Stimulated activated CD4-positive, alpha-beta T cell treated with anti-CD3 and anti-CD28 coated beads, Interleukin-1b, Interleukin-23, amount 100 ng/mL, for 24 hours (primary cell): ENCODE measurements around the gene CLEC18A.
"Not testable (repeated sequence)": the region's sequence is repeated elsewhere in the genome, so short reads cannot be mapped to it uniquely, and the experiment has no call there.

Experiments used
- DNase-seq, 4 experiments: peaks; one replicate each; pipeline ENCODE4 v3.0.0-alpha.2; 2020; ENCODE audit warnings: low read depth in 4 of 4, low spot score in 1 of 4

CLEC18A gene

GRCh38 chr16:69951017-69951671, at the start of gene CLEC18A:
Gene CLEC18A (plus strand): TSS chr16:69951334. CDS start chr16:69951367, 33 bp downstream.
- not testable (repeated sequence) for DNase-seq

DNA sequence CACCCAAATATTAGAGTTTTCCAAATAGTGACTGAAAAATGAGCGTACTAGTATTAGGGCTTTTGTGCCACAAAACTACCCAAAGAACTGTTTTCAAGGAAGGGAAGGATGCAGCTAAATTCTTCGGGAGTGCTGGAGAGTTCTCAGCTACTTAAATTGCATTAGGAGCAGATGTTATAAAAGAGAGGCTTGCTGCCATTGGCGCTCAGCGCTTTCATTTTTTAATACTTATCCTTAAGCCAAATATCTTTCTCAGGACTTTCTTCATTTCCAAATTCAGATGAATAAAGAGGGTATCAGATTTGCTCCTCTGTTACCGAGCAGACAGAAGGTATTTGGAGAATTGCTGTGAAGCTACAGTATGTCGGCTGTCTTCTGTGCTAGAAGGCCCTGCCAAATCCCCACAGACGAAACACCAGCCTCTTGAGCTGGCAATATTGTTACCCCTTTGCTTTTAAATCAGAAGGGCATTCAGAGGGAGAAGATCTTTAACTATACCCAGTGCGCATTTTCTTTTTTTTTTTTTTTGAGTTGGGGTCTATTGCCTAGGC, 47.2 kb upstream of the CLEC18A start:
- no peak for DNase-seq

DNA sequence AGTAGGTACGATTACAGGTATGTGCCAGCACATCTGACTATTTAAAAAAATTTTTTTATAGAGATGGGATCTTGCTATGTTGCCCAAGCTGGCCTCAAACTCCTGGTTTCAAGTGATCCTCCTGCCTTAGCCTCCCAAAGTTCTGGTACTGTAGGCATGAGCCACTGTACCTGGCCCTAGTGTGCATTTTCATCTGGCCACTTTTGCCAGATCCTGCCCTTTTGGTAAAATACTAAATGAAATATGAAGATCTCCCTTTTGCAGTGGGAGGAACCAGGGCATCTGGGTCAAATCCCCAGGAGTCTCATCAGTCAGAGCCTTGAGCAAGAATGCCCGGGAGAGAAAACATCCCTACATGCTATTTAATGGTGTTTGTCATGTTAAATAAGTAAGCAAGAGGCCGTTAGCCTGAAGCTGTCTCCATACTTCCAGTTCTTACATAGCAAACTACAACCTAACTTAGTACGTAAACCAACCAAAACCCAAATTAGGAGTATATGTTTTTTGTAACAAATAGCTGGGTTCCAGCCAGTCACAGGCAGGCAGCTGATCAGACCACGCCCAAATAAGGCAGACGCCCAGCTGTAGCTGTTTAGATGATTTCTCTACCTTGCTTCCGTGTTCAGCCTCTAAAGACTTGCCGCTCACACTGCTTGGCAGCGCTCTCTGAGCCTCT, 46.5 kb upstream of the CLEC18A start:
- no peak for DNase-seq

GRCh38 chr16:69905171-69905555, 46.0 kb upstream of the CLEC18A start:
- DNase-seq = no peak

- no peak for DNase-seq
Observed at GRCh38 chr16:69906838-69907401, 44.2 kb upstream of the CLEC18A start.

DNA sequence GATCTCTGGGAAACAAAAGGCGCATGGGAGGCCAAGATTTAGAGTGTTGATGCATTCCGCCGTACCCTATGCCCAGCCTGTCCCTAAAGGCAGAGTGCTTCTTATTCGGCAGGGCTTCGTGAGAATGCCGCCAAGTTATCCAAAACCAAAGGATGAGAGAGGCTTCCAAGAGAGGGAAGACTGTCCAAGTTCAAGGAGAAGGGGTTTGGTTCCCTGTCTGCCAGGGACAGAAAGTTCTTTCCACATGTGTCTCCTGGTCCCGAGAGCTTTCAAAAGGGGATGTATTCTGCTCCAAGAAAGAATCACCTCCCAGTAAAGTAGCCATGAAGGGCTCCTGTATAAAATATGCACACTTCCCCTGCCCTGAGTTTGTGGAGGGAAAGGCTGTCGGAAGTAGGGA, 42.1 kb upstream of the CLEC18A start:
- DNase-seq = no peak

DNA sequence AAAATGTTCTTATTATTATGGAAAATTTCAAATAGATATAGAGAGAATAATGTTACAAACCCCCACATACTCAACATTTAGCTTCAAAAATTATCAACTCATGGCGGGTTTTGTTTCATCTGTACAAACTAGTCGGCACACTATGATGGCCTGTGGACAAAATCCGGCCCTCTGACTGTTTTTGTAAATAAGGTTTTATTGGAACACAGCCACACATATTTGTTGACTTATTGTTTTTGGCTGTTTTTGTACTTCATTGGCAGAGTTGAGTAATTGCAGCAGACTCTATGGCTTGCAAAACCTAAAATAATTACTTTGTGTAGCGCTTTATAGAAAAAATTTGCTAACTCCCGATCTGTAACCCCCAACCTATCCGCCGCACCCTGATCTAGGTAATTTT, 41.4 kb upstream of the CLEC18A start:
- DNase-seq = no peak

DNA sequence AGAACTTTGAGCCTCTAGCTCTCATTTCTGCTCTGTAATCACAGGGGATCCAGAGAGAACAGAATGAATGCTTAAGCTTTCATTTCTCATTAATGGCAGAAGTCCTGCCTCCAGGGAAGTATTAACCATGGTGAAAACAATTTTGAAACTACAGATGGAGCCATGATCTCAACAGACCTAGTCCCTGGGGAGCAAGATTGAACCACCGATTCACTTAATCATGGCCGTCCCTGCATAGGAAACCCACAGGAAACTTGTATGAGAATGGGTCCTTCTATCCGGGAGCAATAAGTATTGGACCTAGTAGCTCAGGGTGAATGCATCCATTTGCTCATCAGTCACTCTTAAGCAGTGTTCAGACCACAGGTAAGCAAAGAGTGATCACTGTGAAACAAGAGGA, 40.2 kb upstream of the CLEC18A start:
- no peak for DNase-seq

- no peak for DNase-seq
Observed at GRCh38 chr16:69916462-69916861, 34.7 kb upstream of the CLEC18A start.

DNA sequence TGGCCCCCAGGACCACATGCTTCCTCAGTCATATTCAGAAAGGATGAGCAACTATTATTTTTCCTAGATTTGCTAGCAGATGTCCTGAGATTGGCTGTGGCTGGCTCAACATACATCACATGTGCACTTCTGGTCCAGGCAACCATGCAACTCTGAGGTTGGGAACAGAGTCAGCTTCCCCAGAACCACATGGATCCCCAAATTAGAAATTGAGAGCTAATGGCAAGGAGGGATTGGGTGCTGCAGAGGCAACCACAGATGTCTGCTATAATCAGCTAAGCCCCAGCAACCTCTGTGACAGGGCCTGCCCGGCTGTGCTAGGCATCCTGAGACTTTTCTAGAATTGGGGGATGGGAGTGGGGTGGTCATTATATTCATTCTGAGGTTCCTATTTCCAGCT, 33.8 kb upstream of the CLEC18A start:
- no peak for DNase-seq

- DNase-seq = no peak
Observed at GRCh38 chr16:69917739-69918138, 33.4 kb upstream of the CLEC18A start.

GRCh38 chr16:69918241-69918640, 32.9 kb upstream of the CLEC18A start:
- DNase-seq = no peak

- no peak for DNase-seq
Observed at GRCh38 chr16:69921127-69921526, 30.0 kb upstream of the CLEC18A start.

- no peak for DNase-seq
Observed at GRCh38 chr16:69922200-69922599, 28.9 kb upstream of the CLEC18A start.

- no peak for DNase-seq
Observed at GRCh38 chr16:69924041-69924775, 26.9 kb upstream of the CLEC18A start.

GRCh38 chr16:69924777-69925191, 26.4 kb upstream of the CLEC18A start:
- DNase-seq = no peak

- DNase-seq = no peak
Observed at GRCh38 chr16:69925311-69925710, 25.8 kb upstream of the CLEC18A start.

- no peak for DNase-seq
Observed at GRCh38 chr16:69926241-69926640, 24.9 kb upstream of the CLEC18A start.

DNA sequence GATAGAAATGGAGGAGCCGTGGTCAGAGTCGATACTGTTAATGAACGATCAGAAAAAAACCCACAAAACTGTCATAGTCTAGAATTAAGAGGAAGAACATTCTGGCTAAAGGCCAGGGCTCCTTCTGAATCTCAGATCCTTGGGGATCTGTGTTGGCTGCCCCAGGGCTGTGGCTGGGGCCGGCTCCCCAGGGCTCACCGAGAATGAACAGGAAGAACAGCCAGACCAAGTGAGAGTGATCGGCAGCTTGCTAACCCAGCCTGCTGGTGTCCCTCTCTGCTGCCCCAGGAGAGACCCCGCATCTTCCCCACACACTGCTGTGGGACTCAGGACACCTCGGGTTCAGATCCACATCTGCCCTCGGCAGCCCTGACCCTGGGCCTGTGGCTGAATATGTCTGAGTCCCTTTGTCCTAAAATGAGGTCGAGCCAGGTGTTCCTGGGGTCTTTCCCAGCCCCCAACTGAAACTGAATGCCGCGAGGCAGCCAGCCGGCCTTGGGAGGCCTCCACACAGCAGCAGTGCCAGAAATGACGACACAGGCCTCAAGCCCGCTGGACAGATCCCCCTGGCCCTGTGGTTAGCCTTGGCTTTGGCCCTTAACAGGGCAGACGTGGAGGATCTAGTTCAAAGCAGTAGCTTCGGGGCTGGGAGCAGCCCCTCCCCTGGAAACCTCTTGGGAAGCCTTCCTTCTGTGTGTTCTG, 23.9 kb upstream of the CLEC18A start:
- no peak for DNase-seq

DNA sequence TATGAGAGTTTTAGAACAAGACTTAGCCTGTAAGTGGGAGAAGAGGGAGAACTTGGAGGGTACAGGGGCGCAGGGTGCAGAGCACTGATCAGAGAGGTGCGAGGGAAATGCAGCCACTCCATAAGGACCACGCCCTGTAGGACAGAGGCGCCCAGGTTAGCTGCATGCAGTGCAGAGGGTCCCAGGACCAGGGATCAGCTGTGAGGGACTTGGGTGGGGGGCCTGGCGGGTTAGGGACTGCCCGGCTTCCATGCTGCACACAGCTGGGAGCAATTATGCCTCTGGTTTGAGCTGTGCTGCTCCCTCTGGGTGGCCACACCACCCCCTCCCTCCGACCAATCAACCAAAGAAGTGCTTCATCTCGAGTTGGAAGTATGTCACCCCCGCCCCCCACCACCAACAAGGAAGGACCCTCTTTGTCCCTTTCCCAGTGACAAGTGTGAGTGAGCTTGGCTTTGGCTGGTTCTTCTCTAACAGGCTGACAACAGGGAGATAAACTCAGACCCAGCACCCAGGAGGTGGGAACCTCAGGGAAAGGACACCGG, 22.2 kb upstream of the CLEC18A start:
- no peak for DNase-seq

GRCh38 chr16:69929480-69929879, 21.7 kb upstream of the CLEC18A start:
- DNase-seq = no peak
